Endothelial cell of umbilical vein (primary cell): ENCODE measurements around the gene PTPN9. TPM values are rescaled to one million over a fixed set of nuclear protein-coding genes. Genes with fewer than 3 reads are reported as not detected.

ENCODE experiments used
- BruUV-seq: library from RNA; stranded (reverse); fragments of 400-500 nt; replicated peaks from 2 replicates; lab custom pipeline; 2021; lab: Mats Ljungman, UMichigan
- CTCF ChIA-PET: fragments of 300-600, 350-600 bp; sonication (Branson Sonifier 250); formaldehyde crosslinking; loops from one replicate; lab custom pipeline; 2021; ENCODE audit warnings: antibody characterized with exemption, inconsistent platforms; lab: Charles Lee
- POLR2A ChIA-PET: fragments of 300-600, 350-600 bp; sonication (Branson Sonifier 250); formaldehyde crosslinking; loops from one replicate; lab custom pipeline; 2021; ENCODE audit warnings: antibody characterized with exemption, inconsistent platforms; lab: Charles Lee
- DNase-seq: peaks from one replicate; pipeline ENCODE4 v3.0.0-alpha.2; 2011; ENCODE audit warnings: low read depth, low spot score
- FAIRE-seq: peaks from 2 replicates; lab custom pipeline; 2011; peaks lifted over from hg19 to GRCh38; lab: Jason Lieb, UNC
- H2AFZ ChIP-seq: 2 replicates; pipeline ENCODE4 v1.6.0; 2012; ENCODE audit warnings: low read depth, low read length, control low read depth, inconsistent platforms
- H3K27ac ChIP-seq: 2 replicates; pipeline ENCODE4 v1.5.1; 2011; ENCODE audit warnings: low read depth, mild to moderate bottlenecking, control low read depth, low read length, moderate library complexity; ENCODE audit not compliant: insufficient read depth
- H3K27me3 ChIP-seq, 2 experiments: 2 replicates each; pipeline versions ENCODE4 v1.6.0 to v1.6.1; 2011; ENCODE audit warnings: low read length in 2 of 2, mixed read lengths in 1 of 2; ENCODE audit not compliant: control insufficient read depth in 2 of 2, insufficient read depth in 2 of 2
- H3K36me3 ChIP-seq, 2 experiments: 2 replicates in 1 of 2; 3 replicates in 1 of 2; pipeline ENCODE4 v1.5.1; 2011; ENCODE audit warnings: low read length in 2 of 2, mild to moderate bottlenecking in 1 of 2, moderate library complexity in 1 of 2; ENCODE audit not compliant: control insufficient read depth in 2 of 2, insufficient read depth in 2 of 2; ENCODE audit errors: extremely low read depth in 1 of 2
- H3K4me1 ChIP-seq: 3 replicates; pipeline ENCODE4 v1.5.1; 2011; ENCODE audit warnings: mild to moderate bottlenecking, low read length; ENCODE audit not compliant: control insufficient read depth, insufficient read depth; ENCODE audit errors: extremely low read depth
- H3K4me2 ChIP-seq: 2 replicates; pipeline ENCODE4 v1.6.1; 2011; ENCODE audit warnings: low read length, control low read depth, mixed read lengths; ENCODE audit not compliant: insufficient read depth
- H3K4me3 ChIP-seq, 3 experiments: fragments of 200-600 bp in 1 of 3; sonication (generic), shearing (Covaris generic) in 1 of 3; replicated peaks in 1 of 3; 2 replicates each; pipeline ENCODE4 v1.5.1; 2011 to 2016; ENCODE audit warnings: control low read depth in 3 of 3, low read length in 3 of 3, mild to moderate bottlenecking in 2 of 3, inconsistent platforms in 1 of 3, low read depth in 1 of 3, moderate library complexity in 1 of 3; ENCODE audit not compliant: insufficient read depth in 1 of 3
- H3K79me2 ChIP-seq: 2 replicates; pipeline ENCODE4 v1.6.0; 2012; ENCODE audit warnings: low read length, inconsistent platforms; ENCODE audit not compliant: control insufficient read depth, insufficient read depth
- H3K9ac ChIP-seq: replicated peaks from 2 replicates; pipeline ENCODE3; 2011; ENCODE audit warnings: low read length, control low read depth; ENCODE audit not compliant: insufficient read depth; ENCODE audit errors: extremely low read depth
- H3K9me1 ChIP-seq: replicated peaks from 3 replicates; pipeline ENCODE4 v1.6.0; 2011; ENCODE audit warnings: mild to moderate bottlenecking, low read length; ENCODE audit not compliant: control insufficient read depth, insufficient read depth; ENCODE audit errors: extremely low read depth
- H3K9me3 ChIP-seq: replicated peaks from 2 replicates; pipeline ENCODE4 v1.5.1; 2012; ENCODE audit warnings: low read length, inconsistent platforms; ENCODE audit not compliant: control insufficient read depth, insufficient read depth
- H4K20me1 ChIP-seq: replicated peaks from 2 replicates; pipeline ENCODE3; 2011; ENCODE audit warnings: mild to moderate bottlenecking, low read length; ENCODE audit not compliant: control insufficient read depth, insufficient read depth; ENCODE audit errors: extremely low read depth
- EZH2 ChIP-seq: IDR thresholded peaks from 2 replicates; pipeline ENCODE4 v1.6.1; 2012; ENCODE audit warnings: borderline replicate concordance, low read depth, mild to moderate bottlenecking, moderate library complexity, low read length, inconsistent platforms; ENCODE audit not compliant: severe bottlenecking
- FOS ChIP-seq: IDR thresholded peaks from 2 replicates; pipeline ENCODE4 v1.6.1; 2011; ENCODE audit warnings: mild to moderate bottlenecking, low read length, moderate library complexity, borderline replicate concordance; ENCODE audit not compliant: insufficient read depth
- GATA2 ChIP-seq: IDR thresholded peaks from 2 replicates; pipeline ENCODE4 v1.7.0; 2011; ENCODE audit warnings: low read depth, mild to moderate bottlenecking, moderate library complexity, mixed read lengths, low read length; ENCODE audit not compliant: insufficient read length, insufficient read depth
- JUN ChIP-seq: IDR thresholded peaks from 2 replicates; pipeline ENCODE4 v1.6.1; 2011; ENCODE audit warnings: borderline replicate concordance, low read depth; ENCODE audit not compliant: insufficient read length, insufficient read depth
- MAX ChIP-seq: IDR thresholded peaks from 2 replicates; pipeline ENCODE4 v1.6.1; 2011; ENCODE audit not compliant: insufficient read depth, insufficient read length
- MYC ChIP-seq: IDR thresholded peaks from one replicate; pipeline ENCODE4 v1.6.1; 2011; ENCODE audit warnings: mild to moderate bottlenecking, low read depth, low read length
- POLR2A ChIP-seq: IDR thresholded peaks from 2 replicates; pipeline ENCODE4 v1.6.1; 2012; ENCODE audit warnings: low read depth, mild to moderate bottlenecking, control low read depth, low read length
- POLR2AphosphoS5 ChIP-seq: IDR thresholded peaks from 2 replicates; pipeline ENCODE4 v1.6.1; 2012; ENCODE audit warnings: low read depth, mild to moderate bottlenecking, control low read depth, low read length, moderate library complexity; ENCODE audit not compliant: insufficient read depth
- dilution Hi-C: fragments of 300-500 bp; cut with MboI; formaldehyde crosslinking; loops from one replicate; pipeline ENCODE4 v1.15.0; 2019; ENCODE audit warnings: low sequenced_read_pairs; ENCODE audit not compliant: extremely low pct_ligation_motif_present
- intact Hi-C: fragments of 100-400 bp; cut with micrococcal nuclease; formaldehyde crosslinking; loops from one replicate; pipeline ENCODE4 v1.10.0; 2022
- polyA plus RNA-seq, 4 experiments: library from polyadenylated mRNA; depleted of rRNA in 3 of 4; stranded (reverse) in 3 of 4; unstranded in 1 of 4; fragments of >200 nt; gene quantifications; 2 replicates each; pipeline versions ENCODE4 v1.2.1 to v1.2.3, GENCODE V29; 2011 to 2012; ENCODE audit warnings: missing spikeins in 1 of 4
- total RNA-seq: library from RNA; stranded (reverse); gene quantifications from 2 replicates; pipeline ENCODE4 v1.2.3, GENCODE V29; 2021
- TF ChIP-seq, protein P1 (sequence below), 2 donors: IDR thresholded peaks; 1 replicate in 1 of 2; 2 replicates in 1 of 2; pipeline ENCODE4 v1.5.1; 2011; ENCODE audit warnings: low read length in 2 of 2, mild to moderate bottlenecking in 2 of 2, moderate library complexity in 2 of 2, control low read depth in 1 of 2, inconsistent platforms in 1 of 2, low read depth in 1 of 2; ENCODE audit not compliant: insufficient read depth in 1 of 2; ENCODE audit errors: extremely low read depth in 1 of 2

The PTPN9 gene
- total and polyA plus RNA-seq, 2 donors (not counting 3 experiments of a cell fraction or from before 2014, with no cell fraction given) = 31.4 to 37.2 TPM

- Histone ChIP-seq H3K79me2 (peaks cover 36% of the 10 kb centered on the region), H3K4me3 (no peak overlapping the region), H3K9me1 (no peaks in the 10 kb centered on the region), H3K9me3 (no peaks in the 10 kb centered on the region), H3K4me1 (no peaks in the 10 kb centered on the region), H2AFZ (no peak overlapping the region), H3K27ac (no peak overlapping the region), H3K27me3 (no peaks in the 10 kb centered on the region), H3K36me3 (no peaks in the 10 kb centered on the region), H4K20me1 (peaks cover 6% of the 10 kb centered on the region), H3K4me2 (no peak overlapping the region), H3K9ac (no peak overlapping the region)
- FAIRE-seq (no peak), DNase-seq (no peak)
- intact Hi-C loops = no loop called here
- TF ChIP-seq EZH2 = no peak
- TF ChIP-seq MAX = no peak
- no peak for TF ChIP-seq GATA2
- no peak for TF ChIP-seq POLR2A
- no peak for TF ChIP-seq FOS
- TF ChIP-seq, protein P1, sequence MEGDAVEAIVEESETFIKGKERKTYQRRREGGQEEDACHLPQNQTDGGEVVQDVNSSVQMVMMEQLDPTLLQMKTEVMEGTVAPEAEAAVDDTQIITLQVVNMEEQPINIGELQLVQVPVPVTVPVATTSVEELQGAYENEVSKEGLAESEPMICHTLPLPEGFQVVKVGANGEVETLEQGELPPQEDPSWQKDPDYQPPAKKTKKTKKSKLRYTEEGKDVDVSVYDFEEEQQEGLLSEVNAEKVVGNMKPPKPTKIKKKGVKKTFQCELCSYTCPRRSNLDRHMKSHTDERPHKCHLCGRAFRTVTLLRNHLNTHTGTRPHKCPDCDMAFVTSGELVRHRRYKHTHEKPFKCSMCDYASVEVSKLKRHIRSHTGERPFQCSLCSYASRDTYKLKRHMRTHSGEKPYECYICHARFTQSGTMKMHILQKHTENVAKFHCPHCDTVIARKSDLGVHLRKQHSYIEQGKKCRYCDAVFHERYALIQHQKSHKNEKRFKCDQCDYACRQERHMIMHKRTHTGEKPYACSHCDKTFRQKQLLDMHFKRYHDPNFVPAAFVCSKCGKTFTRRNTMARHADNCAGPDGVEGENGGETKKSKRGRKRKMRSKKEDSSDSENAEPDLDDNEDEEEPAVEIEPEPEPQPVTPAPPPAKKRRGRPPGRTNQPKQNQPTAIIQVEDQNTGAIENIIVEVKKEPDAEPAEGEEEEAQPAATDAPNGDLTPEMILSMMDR (IDR thresholded peaks at IDR 0.05; ENCODE audit: extremely low read depth in 1 of 2, insufficient read depth in 1 of 2, low read depth in 1 of 2, low read length in 2 of 2) = no peak
- no peak for TF ChIP-seq POLR2AphosphoS5
- no peak for TF ChIP-seq JUN
- no peak for TF ChIP-seq MYC
- CTCF ChIA-PET = interaction anchor here (0.8 to 1.6 kb wide), 4 partner anchors 12 to 52 kb away, joined by 4 to 7 read pairs (median 5); no protein-coding TSS in a partner anchor
- dilution Hi-C loops = no loop called here
- POLR2A ChIA-PET = no interaction called here
- no TSS peak for BruUV-seq
Observed at GRCh38 chr15:75545064-75545463, 34.1 kb downstream of the PTPN9 start.
